Mucosa of rectum (tissue), 2 donors: Measurements from ENCODE around the gene SPTLC3.

Experiments used
- H3K27ac ChIP-seq, 2 donors: one replicate each; pipeline ENCODE4 v1.7.0; 2013; ENCODE audit warnings: inconsistent platforms in 2 of 2, low read depth in 2 of 2, low read length in 2 of 2
- H3K27me3 ChIP-seq, 2 donors: one replicate each; pipeline ENCODE4 v1.7.0; 2013; ENCODE audit warnings: low read length in 2 of 2; ENCODE audit not compliant: control insufficient read depth in 2 of 2, insufficient read depth in 2 of 2
- H3K36me3 ChIP-seq, 2 donors: one replicate each; pipeline ENCODE4 v1.7.0; 2013; ENCODE audit warnings: low read length in 2 of 2; ENCODE audit not compliant: control insufficient read depth in 2 of 2, insufficient read depth in 2 of 2
- H3K4me1 ChIP-seq, 2 donors: one replicate each; pipeline ENCODE4 v1.7.0; 2013; ENCODE audit warnings: low read length in 2 of 2, mild to moderate bottlenecking in 1 of 2; ENCODE audit not compliant: control insufficient read depth in 2 of 2, insufficient read depth in 2 of 2
- H3K4me3 ChIP-seq, 2 donors: one replicate each; pipeline ENCODE4 v1.7.0; 2013; ENCODE audit warnings: low read length in 2 of 2
- H3K9ac ChIP-seq, 2 donors: one replicate each; pipeline ENCODE4 v1.7.0; 2013; ENCODE audit warnings: low read length in 2 of 2, low read depth in 1 of 2, mild to moderate bottlenecking in 1 of 2
- H3K9me3 ChIP-seq, 2 donors: one replicate each; pipeline ENCODE4 v1.7.0; 2013; ENCODE audit warnings: low read length in 2 of 2; ENCODE audit not compliant: control insufficient read depth in 2 of 2
- donor health status: healthy.
- donor health status: Normal muscosa, but diverticular disease.

Gene SPTLC3

GRCh38 chr20:13008761-13009681, at the start of gene SPTLC3:
Gene SPTLC3, plus strand, starts transcription at chr20:13008972. Its CDS starts 296 bp downstream, at chr20:13009268.
- Histone ChIP-seq H3K9ac (peak within 1 kb of the TSS; percentile 36 to 71), H3K4me1 (peaks cover 8 to 9% of the 10 kb centered on the region in 2 donors), H3K9me3 (no peaks in the 10 kb centered on the region), H3K36me3 (no peaks in the 10 kb centered on the region), H3K27ac (peak within 1 kb of the TSS; percentile 50 to 68), H3K27me3 (no peaks in the 10 kb centered on the region), H3K4me3 (peak within 1 kb of the TSS; percentile 68 to 73)

- peaks cover 0 to 3% of the 10 kb centered on the region in 2 donors for H3K4me1 ChIP-seq
- no peak overlapping the region for H3K4me3 ChIP-seq
- H3K9ac ChIP-seq, result no peak overlapping the region
- H3K27ac ChIP-seq, result no peak overlapping the region
- no peaks in the 10 kb centered on the region for H3K9me3 ChIP-seq
- H3K27me3 ChIP-seq, result no peaks in the 10 kb centered on the region
- no peaks in the 10 kb centered on the region for H3K36me3 ChIP-seq
Observed at GRCh38 chr20:12961725-12962124, 47.0 kb upstream of the SPTLC3 start.

GRCh38 chr20:12962895-12963294, 45.9 kb upstream of the SPTLC3 start:
- Histone ChIP-seq H3K9me3 (no peaks in the 10 kb centered on the region), H3K4me1 (peaks cover 0 to 3% of the 10 kb centered on the region in 2 donors), H3K9ac (no peak overlapping the region), H3K27ac (no peak overlapping the region), H3K27me3 (no peaks in the 10 kb centered on the region), H3K36me3 (no peaks in the 10 kb centered on the region), H3K4me3 (no peak overlapping the region)

- no peak overlapping the region for H3K9ac ChIP-seq
- H3K4me3 ChIP-seq, result no peak overlapping the region
- H3K27ac ChIP-seq, result no peak overlapping the region
- H3K36me3 ChIP-seq, result no peaks in the 10 kb centered on the region
- no peaks in the 10 kb centered on the region for H3K9me3 ChIP-seq
- H3K27me3 ChIP-seq, result no peaks in the 10 kb centered on the region
- peaks cover 0 to 3% of the 10 kb centered on the region in 2 donors for H3K4me1 ChIP-seq
Observed at GRCh38 chr20:12963416-12963815, 45.4 kb upstream of the SPTLC3 start.

- H3K27ac ChIP-seq, result no peak overlapping the region
- H3K4me1 ChIP-seq, result peaks cover 0 to 3% of the 10 kb centered on the region in 2 donors
- no peak overlapping the region for H3K9ac ChIP-seq
- H3K36me3 ChIP-seq, result no peaks in the 10 kb centered on the region
- no peaks in the 10 kb centered on the region for H3K27me3 ChIP-seq
- H3K4me3 ChIP-seq, result no peak overlapping the region
- H3K9me3 ChIP-seq, result no peaks in the 10 kb centered on the region
Observed at GRCh38 chr20:12965212-12965869, 43.4 kb upstream of the SPTLC3 start.

GRCh38 chr20:12965870-12966251, 42.9 kb upstream of the SPTLC3 start:
- no peaks in the 10 kb centered on the region for H3K36me3 ChIP-seq
- H3K27me3 ChIP-seq, result no peaks in the 10 kb centered on the region
- H3K9ac ChIP-seq, result no peak overlapping the region
- H3K9me3 ChIP-seq, result no peaks in the 10 kb centered on the region
- no peak overlapping the region for H3K4me3 ChIP-seq
- H3K4me1 ChIP-seq, result peaks cover 0 to 3% of the 10 kb centered on the region in 2 donors
- H3K27ac ChIP-seq, result no peak overlapping the region

GRCh38 chr20:12966468-12967085, 42.2 kb upstream of the SPTLC3 start:
- H3K9me3 ChIP-seq, result no peaks in the 10 kb centered on the region
- no peak overlapping the region for H3K4me3 ChIP-seq
- H3K9ac ChIP-seq, result no peak overlapping the region
- H3K27ac ChIP-seq, result no peak overlapping the region
- no peaks in the 10 kb centered on the region for H3K36me3 ChIP-seq
- peaks cover 0 to 3% of the 10 kb centered on the region in 2 donors for H3K4me1 ChIP-seq
- no peaks in the 10 kb centered on the region for H3K27me3 ChIP-seq

- Histone ChIP-seq H3K9me3 (no peaks in the 10 kb centered on the region), H3K27ac (no peak overlapping the region), H3K9ac (no peak overlapping the region), H3K4me1 (peaks cover 0 to 3% of the 10 kb centered on the region in 2 donors), H3K4me3 (no peak overlapping the region), H3K36me3 (no peaks in the 10 kb centered on the region), H3K27me3 (no peaks in the 10 kb centered on the region)
Observed at GRCh38 chr20:12967932-12968331, 40.8 kb upstream of the SPTLC3 start.

GRCh38 chr20:12968472-12968871, 40.3 kb upstream of the SPTLC3 start:
- Histone ChIP-seq H3K27me3 (no peaks in the 10 kb centered on the region), H3K4me1 (no peaks in the 10 kb centered on the region), H3K9me3 (no peaks in the 10 kb centered on the region), H3K9ac (no peak overlapping the region), H3K4me3 (no peak overlapping the region), H3K27ac (no peak overlapping the region), H3K36me3 (no peaks in the 10 kb centered on the region)
